ENCODE measurements around the gene ZSCAN5A. TPM values are rescaled to one million over a fixed set of nuclear protein-coding genes. Genes with fewer than 3 reads are reported as not detected.
A peak's percentile ranks its signal among the peaks of the same experiment; 100 is the strongest.

The ZSCAN5A gene
- total RNA-seq, 3 donors from 2014 or later (not counting 1 experiment from before 2014, with no cell fraction given), result 6.7 to 10.2 (median 7.9) TPM

GRCh38 chr19:56271151-56271550, 43.5 kb downstream of the ZSCAN5A start:
- H3K9me3 Mint-ChIP-seq, result no peaks in the 10 kb centered on the region
- Histone ChIP-seq H3K4me1 (ENCODE audit: control insufficient read depth, insufficient read depth, low read length) (no peaks in the 10 kb centered on the region), H3K9me3 (ENCODE audit: control insufficient read depth, insufficient read depth, low read length) (no peaks in the 10 kb centered on the region), H3K27ac (ENCODE audit: low read length) (no peak overlapping the region), H3K36me3 (ENCODE audit: control insufficient read depth, insufficient read depth, low read length) (no peaks in the 10 kb centered on the region), H3K4me3 (ENCODE audit: low read length) (no peak overlapping the region), H3K27me3 (ENCODE audit: control insufficient read depth, insufficient read depth, low read length) (no peaks in the 10 kb centered on the region)
- 92% methylated on average over 6 of the region's 6 CpGs for WGBS (ENCODE audit: insufficient coverage)
- no peaks in the 10 kb centered on the region for H3K27me3 Mint-ChIP-seq (ENCODE audit: low read depth in 2 of 2)
- intact Hi-C loops (cut with micrococcal nuclease), result no loop called here
- H3K4me3 Mint-ChIP-seq, result no peak overlapping the region
- no peak for TF ChIP-seq CTCF (IDR thresholded peaks at IDR 0.05)
- ATAC-seq, result no peak
- no peaks in the 10 kb centered on the region for H3K36me3 Mint-ChIP-seq
- no peak for DNase-seq
- H3K27ac Mint-ChIP-seq, result no peak overlapping the region
- H3K4me1 Mint-ChIP-seq, result peaks cover 12 to 25% of the 10 kb centered on the region in 2 donors

GRCh38 chr19:56270676-56271075, 44.0 kb downstream of the ZSCAN5A start:
- Histone ChIP-seq H3K36me3 (ENCODE audit: control insufficient read depth, insufficient read depth, low read length) (no peaks in the 10 kb centered on the region), H3K4me1 (ENCODE audit: control insufficient read depth, insufficient read depth, low read length) (no peaks in the 10 kb centered on the region), H3K4me3 (ENCODE audit: low read length) (no peak overlapping the region), H3K27ac (ENCODE audit: low read length) (no peak overlapping the region), H3K9me3 (ENCODE audit: control insufficient read depth, insufficient read depth, low read length) (no peaks in the 10 kb centered on the region), H3K27me3 (ENCODE audit: control insufficient read depth, insufficient read depth, low read length) (no peaks in the 10 kb centered on the region)
- Mint-ChIP-seq H3K9me3 (no peaks in the 10 kb centered on the region), H3K27ac (no peak overlapping the region), H3K36me3 (no peaks in the 10 kb centered on the region), H3K4me3 (no peak overlapping the region), H3K4me1 (peaks cover 12 to 25% of the 10 kb centered on the region in 2 donors), H3K27me3 (ENCODE audit: low read depth in 2 of 2) (no peaks in the 10 kb centered on the region)
- 71% methylated on average over 2 of the region's 3 CpGs for WGBS (ENCODE audit: insufficient coverage)
- peak; percentile 34 to 65 (median 58) for ATAC-seq
- intact Hi-C loops (cut with micrococcal nuclease), result no loop called here
- peak in 1 of 2 donors; percentile 4 for DNase-seq
- no peak for TF ChIP-seq CTCF (IDR thresholded peaks at IDR 0.05)

GRCh38 chr19:56269348-56269747, 45.3 kb downstream of the ZSCAN5A start:
- no peak overlapping the region for H3K4me3 Mint-ChIP-seq
- no peaks in the 10 kb centered on the region for H3K27me3 Mint-ChIP-seq (ENCODE audit: low read depth in 2 of 2)
- H3K27ac Mint-ChIP-seq, result no peak overlapping the region
- Histone ChIP-seq H3K4me1 (ENCODE audit: control insufficient read depth, insufficient read depth, low read length) (no peaks in the 10 kb centered on the region), H3K27ac (ENCODE audit: low read length) (no peak overlapping the region), H3K36me3 (ENCODE audit: control insufficient read depth, insufficient read depth, low read length) (no peaks in the 10 kb centered on the region), H3K27me3 (ENCODE audit: control insufficient read depth, insufficient read depth, low read length) (no peaks in the 10 kb centered on the region), H3K4me3 (ENCODE audit: low read length) (no peak overlapping the region), H3K9me3 (ENCODE audit: control insufficient read depth, insufficient read depth, low read length) (no peaks in the 10 kb centered on the region)
- peaks cover 12 to 25% of the 10 kb centered on the region in 2 donors for H3K4me1 Mint-ChIP-seq
- DNase-seq (no peak), ATAC-seq (no peak)
- 96% methylated on average over 6 of the region's 6 CpGs for WGBS (ENCODE audit: insufficient coverage)
- no peaks in the 10 kb centered on the region for H3K36me3 Mint-ChIP-seq
- intact Hi-C loops (cut with micrococcal nuclease), result no loop called here
- TF ChIP-seq CTCF (IDR thresholded peaks at IDR 0.05), result no peak
- H3K9me3 Mint-ChIP-seq, result no peaks in the 10 kb centered on the region

- H3K4me3 Mint-ChIP-seq, result no peak overlapping the region
- no peaks in the 10 kb centered on the region for H3K27me3 Mint-ChIP-seq (ENCODE audit: low read depth in 2 of 2)
- H3K27ac Mint-ChIP-seq, result no peak overlapping the region
- Histone ChIP-seq H3K9me3 (ENCODE audit: control insufficient read depth, insufficient read depth, low read length) (no peaks in the 10 kb centered on the region), H3K4me1 (ENCODE audit: control insufficient read depth, insufficient read depth, low read length) (no peaks in the 10 kb centered on the region), H3K4me3 (ENCODE audit: low read length) (no peak overlapping the region), H3K27me3 (ENCODE audit: control insufficient read depth, insufficient read depth, low read length) (no peaks in the 10 kb centered on the region), H3K27ac (ENCODE audit: low read length) (no peak overlapping the region), H3K36me3 (ENCODE audit: control insufficient read depth, insufficient read depth, low read length) (no peaks in the 10 kb centered on the region)
- peaks cover 6 to 10% of the 10 kb centered on the region in 2 donors for H3K4me1 Mint-ChIP-seq
- WGBS (ENCODE audit: insufficient coverage), result 95% methylated on average over 2 of the region's 3 CpGs
- no peaks in the 10 kb centered on the region for H3K9me3 Mint-ChIP-seq
- DNase-seq (no peak), ATAC-seq (no peak)
- intact Hi-C loops (cut with micrococcal nuclease), result no loop called here
- H3K36me3 Mint-ChIP-seq, result no peaks in the 10 kb centered on the region
- TF ChIP-seq CTCF (IDR thresholded peaks at IDR 0.05), result no peak
Observed at GRCh38 chr19:56266051-56266450, 48.6 kb downstream of the ZSCAN5A start.
